Stimulated activated CD4-positive, alpha-beta T cell treated with anti-CD3 and anti-CD28 coated beads, TNF-alpha, amount 100 ng/mL, for 48 hours (primary cell): ENCODE results near the gene TIFAB.
A peak's percentile ranks its signal among the peaks of the same experiment; 100 is the strongest.

Experiments
- DNase-seq, 3 donors: peaks; one replicate each; pipeline ENCODE4 v3.0.0-alpha.2; 2020; ENCODE audit warnings: low read depth in 3 of 3

TIFAB gene

GRCh38 chr5:135442431-135443160 lies 9.6 kb downstream of the TIFAB start:
- DNase-seq: no peak

GRCh38 chr5:135441919-135442318 lies 10.2 kb downstream of the TIFAB start:
- no peak for DNase-seq

GRCh38 chr5:135441350-135441831 lies 10.8 kb downstream of the TIFAB start:
- no peak for DNase-seq

DNA sequence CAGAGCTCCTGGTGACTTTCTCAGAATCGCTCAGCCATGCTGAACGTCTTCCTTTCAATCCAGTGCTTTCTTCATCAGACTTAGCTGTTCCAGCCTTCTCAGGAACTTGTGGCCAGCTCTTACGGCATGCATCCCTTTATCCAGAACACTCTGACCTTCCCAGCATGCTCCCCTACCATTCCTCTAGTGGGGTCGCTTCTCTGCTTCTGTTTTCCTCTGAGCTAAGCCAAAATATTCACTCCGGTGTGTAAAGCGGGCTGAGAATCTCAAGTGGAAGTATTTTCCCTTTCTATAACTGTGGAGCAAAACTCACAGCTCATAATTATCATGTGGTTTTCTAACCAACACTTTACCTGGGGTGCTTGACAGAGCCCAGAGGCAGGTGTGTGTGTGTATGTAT lies 11.2 kb downstream of the TIFAB start:
- no peak for DNase-seq

DNA sequence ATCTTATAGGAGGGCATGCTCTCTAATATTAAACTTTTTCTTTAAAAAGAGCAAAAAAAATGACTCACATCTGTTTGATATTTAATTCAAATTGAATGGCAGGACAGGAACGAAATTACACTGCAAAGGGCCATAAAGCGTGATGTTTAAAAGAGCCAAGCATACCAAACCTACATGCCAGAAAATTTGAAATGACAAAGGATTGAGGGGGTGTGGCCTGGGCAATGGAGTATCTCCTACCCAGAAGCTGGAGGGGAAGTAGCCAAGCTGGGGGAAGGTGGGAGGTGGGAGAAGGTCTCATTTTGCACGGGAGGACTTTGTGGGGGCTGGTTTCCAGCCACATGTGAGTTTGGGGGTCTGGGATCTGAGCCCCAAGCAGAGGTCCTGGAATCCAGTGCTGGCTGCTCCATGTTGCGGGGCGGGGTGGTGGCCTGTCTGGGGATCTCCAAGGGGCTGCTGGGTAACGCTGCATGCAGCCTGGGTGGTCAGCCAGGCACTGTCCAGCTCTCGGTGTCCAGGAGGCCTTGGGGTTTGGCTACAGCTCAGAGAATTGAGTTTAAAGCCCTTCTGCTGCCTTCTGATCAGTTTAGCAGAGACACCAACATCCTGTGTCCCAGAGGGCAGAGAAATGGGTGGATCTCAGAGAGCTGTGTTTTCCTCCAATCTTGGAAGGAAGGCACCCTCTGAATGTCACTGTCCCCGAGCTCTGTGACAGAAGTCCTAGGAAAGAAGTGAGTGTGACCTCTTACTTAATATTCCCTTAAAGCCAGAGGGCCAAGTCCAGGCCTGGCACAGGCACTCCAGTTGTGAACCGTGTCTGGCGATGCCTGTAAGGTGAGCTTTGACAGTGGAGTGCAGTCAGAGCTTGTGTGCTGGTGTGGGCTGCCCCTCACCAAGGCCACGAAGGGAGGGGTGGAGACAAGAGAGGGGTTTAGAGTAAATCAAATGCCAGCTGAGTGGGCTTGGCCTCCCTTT lies 12.6 kb downstream of the TIFAB start:
- DNase-seq: no peak

DNA sequence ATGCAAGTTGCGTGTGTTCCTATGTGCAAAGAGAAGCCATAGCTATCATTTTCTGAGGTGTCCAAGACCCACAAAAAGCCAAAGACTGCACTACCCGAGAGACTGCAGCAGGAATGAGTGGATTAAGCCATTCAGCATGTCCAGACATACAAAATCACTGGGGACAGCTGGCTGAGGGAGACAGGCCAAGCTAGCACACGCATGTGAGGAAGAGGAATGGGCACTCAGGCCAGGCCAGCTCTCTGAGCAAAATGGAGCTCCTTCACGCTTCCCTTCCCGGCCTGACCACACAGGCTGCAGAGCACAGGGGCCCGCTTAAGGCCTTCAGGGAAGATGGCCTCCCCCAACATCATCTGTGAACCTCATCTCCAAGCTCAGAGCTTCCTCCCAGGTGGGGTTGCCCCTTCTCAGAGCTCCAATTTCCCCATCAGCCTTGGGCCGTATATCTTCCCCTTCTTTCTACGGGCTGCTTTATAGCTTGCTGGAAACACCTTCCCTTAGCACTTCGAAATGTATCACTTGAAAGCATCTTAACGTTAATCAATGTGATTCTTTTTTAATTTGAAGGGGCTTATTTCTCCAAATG lies 13.4 kb downstream of the TIFAB start:
- DNase-seq: no peak

DNA sequence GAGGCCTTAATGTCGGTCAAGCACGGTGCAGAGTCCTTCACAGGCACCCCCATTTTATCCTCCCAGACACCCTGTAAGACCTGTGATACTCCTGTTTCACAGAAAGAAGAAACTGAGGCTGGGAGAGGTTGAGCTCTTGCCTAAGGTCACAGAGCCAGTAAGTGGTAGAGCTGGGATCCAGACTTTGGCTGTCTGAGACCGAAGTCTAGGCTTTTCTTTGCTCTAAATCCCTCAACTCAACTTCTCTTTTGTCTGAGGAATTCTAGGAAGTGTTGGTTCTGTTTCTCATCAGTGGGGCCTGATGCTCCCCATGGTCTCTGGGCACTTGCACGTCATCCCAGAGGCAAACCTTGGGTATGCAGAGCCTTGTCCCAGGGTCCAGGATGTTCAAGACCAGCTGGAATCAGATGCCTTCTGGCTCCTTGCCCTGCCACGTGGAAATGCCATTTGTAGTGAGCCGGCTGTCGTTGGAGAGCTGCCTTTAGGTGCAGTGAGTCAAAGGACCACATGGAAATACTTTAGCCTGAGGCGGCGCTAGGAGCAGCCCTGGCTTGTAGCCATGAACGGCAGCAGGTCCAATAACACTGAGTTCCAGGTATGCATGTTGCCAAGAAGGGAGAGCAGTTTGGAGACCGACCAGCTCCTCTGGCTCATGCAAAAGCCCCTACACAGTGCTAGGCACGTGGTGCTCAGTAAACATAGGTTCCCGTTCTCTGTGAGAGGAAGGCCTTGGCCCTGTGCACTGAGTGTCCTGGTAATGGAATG lies 14.2 kb downstream of the TIFAB start:
- DNase-seq: no peak

GRCh38 chr5:135437422-135437795 lies 14.7 kb downstream of the TIFAB start:
- DNase-seq: no peak

GRCh38 chr5:135436951-135437418 lies 15.2 kb downstream of the TIFAB start:
- no peak for DNase-seq

DNA sequence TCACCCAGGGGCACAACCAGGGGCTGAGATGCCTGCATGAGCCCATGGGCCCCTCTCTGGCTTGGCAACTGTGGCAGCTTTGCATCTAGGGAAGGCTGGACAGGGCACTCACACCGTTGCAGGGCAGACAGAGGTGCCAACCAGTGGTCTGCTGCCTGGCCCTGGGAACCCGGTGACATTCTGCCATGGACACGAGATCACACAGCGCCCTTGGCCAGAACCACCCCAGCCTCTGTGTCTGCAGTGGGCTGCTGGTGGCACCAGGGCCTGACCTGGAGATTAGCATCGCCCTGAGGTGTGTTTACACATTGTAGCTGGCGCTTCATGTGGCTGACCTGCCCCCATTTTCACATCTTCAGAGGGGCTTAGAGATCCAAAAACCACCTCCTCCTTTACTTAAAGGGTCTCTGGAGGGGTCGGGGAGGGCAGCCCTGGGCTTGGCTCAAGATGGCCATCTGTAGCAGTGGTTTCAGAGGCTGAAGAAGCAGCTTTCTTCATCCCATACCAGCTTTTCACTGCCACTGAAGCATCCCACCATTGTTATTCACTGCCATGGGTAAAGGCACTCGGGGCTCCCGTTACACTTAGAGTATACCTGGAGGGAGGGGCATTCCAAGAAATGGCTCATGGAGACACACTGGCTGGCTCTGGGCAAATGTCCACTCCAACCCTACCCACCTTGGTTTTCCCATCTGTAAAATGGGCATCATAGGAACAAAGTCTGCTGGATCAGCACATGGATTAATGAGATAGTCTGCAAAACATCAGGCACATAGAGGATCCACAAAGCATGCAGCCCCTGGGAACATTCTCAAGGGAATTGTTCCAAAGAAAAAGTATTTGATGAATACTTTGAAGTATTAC lies 16.5 kb downstream of the TIFAB start:
- no peak for DNase-seq

- no peak for DNase-seq
Observed at GRCh38 chr5:135434591-135435466, 17.3 kb downstream of the TIFAB start.

GRCh38 chr5:135433681-135434426 lies 18.3 kb downstream of the TIFAB start:
- DNase-seq: no peak

- DNase-seq: no peak
Observed at GRCh38 chr5:135432113-135432512, 20.0 kb downstream of the TIFAB start.

DNA sequence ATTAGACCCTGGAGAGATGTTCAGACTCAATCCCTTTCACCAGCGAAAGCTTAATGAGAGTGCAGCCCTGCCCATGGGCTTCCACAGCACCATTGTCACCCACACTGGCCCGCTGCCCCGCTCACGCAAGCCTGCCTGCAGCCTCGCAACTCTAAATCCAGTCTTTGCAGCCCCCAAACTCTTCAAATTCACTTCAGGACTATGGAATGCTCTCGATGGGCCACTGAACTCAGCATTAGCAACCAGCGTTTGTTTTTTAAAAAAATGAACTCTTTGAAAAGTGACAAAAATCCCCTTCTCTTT lies 22.1 kb downstream of the TIFAB start:
- DNase-seq: no peak

GRCh38 chr5:135429301-135430134 lies 22.6 kb downstream of the TIFAB start:
- DNase-seq: no peak

DNA sequence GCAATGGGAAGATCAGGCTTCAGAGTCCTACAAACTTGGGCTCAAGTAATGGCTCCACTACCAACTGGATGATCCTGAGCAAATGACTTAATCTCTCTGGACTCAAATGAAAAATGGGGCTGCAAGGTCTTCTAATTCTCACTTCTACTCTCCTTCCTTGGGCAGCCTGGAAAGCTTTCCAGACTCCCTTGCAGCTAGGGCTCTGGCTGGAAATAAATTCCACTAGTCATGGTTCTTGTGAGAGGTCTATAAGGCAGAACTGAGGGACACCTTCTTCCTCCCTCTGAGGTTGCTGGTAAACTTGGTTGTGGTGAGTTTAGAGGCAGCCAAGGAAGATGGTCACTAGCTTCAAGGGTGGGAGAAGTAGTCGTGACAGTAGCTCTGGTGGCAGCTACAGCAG lies 23.6 kb downstream of the TIFAB start:
- DNase-seq: no peak

DNA sequence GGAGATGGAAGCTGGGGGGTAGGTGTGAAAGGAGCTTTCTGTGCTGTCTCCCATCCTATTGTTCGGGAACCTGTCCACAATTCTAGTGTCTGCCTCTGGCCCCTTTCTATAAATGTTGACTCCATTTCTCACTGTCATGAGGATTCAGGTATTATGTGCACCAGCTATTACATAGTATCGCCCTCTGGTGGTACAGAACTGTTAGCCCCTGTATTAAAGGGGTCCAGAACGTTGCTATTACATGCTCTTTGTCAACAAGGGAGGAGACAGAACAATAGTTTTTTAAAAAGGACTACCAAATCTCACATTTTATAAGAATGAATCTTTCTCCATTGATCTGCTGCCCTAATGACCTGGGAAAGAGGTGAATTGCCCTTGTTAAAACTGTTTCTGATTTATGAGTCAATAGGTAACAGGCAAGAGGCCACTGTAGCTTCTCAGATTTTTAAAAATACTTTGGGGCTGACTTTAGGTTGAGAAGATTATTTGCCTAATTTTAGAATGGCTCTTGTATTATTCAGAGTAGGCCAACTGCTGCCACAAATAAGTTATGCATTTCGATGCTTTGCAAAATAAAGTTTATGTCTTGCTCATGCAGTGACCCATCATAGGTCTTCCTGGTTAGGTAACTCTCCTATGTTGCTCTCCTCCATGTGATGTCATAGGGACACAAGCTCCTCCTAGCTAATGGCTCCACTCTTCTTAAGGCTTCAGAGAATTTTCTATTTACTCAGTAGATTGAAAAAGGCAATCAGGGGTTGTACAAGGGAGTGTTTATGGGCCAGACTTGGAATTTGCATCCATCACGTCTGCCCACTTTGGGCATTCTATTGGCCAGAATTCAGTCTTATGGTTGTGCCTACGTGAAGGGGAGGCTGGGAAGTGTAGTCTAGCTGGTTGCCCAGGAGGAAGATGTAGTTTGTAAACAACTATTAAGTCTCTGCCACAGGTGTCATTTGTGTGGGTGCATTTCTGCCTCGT lies 25.8 kb downstream of the TIFAB start:
- DNase-seq: peak in 1 of 3 donors; percentile 8
